ENCODE results near the gene ZNF423.

ZNF423 gene

GRCh38 chr16:49842972-49843371, 12.9 kb downstream of the ZNF423 start:
- peaks cover 1% of the 10 kb centered on the region; the same call in 1 of the 2 replicates for H3K27me3 ChIP-seq (replicated peaks; ENCODE audit: control insufficient read depth, insufficient read depth, low read length)
- no peak overlapping the region for H3K4me3 ChIP-seq (replicated peaks; ENCODE audit: low read depth, low read length)
- TF ChIP-seq CTCF (IDR thresholded peaks at IDR 0.05; ENCODE audit: insufficient read depth, low read length, poor library complexity, severe bottlenecking): no peak

DNA sequence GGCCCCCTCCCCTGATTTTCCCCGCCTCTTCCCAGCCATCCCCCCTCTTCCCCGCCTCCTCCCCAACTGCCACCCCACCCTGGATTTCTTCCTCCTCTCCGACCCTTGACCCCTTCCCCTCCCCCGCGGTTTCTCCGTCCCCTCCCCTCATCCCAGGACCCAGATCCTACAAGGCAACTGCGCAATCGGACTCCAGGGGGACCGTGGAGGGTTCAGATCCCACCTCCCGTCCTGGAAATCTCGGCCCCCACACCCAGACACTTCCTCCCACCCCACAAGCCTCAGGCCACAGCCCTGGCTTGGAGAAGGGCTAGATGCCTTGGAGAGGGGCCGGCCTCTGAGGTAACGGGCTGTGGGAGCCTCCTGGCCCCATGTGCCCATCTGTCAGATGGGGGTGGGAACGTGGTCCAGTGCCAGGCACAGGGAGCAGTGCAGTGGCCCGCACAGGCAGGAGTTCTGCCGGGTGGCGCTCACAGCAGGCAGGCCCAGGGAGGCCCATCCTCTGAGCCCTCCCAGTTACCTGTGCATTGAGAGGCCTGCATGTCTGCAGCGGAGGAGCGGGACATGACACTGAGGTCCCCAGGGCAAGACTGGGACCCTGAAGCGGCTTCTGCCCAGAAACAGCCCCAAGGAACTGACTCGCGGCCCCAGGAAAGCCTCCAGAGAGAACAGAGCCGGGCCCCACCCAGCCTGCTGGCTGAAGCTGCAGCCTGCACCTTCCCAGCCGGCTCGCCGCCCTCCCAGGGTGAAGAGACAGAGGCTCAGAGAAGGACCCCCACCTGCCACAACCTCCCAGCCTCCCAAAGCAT, 16.7 kb downstream of the ZNF423 start:
- TF ChIP-seq CTCF (IDR thresholded peaks at IDR 0.05; ENCODE audit: insufficient read depth, low read length, poor library complexity, severe bottlenecking): no peak
- Histone ChIP-seq H3K27me3 (replicated peaks; ENCODE audit: control insufficient read depth, insufficient read depth, low read length) (no peaks in the 10 kb centered on the region; the same call in 1 of the 2 replicates), H3K4me3 (replicated peaks; ENCODE audit: low read depth, low read length) (no peak overlapping the region), H3K36me3 (ENCODE audit: control insufficient read depth, insufficient read depth, low read length) (no peaks in the 10 kb centered on the region)
- no peak for DNase-seq (ENCODE audit: extremely low read depth, insufficient read length)

More at GRCh38 chr16:49842972-49843371, 12.9 kb downstream of the ZNF423 start:
- no peaks in the 10 kb centered on the region for H3K36me3 ChIP-seq (ENCODE audit: control insufficient read depth, insufficient read depth, low read length)
- DNase-seq (ENCODE audit: extremely low read depth, insufficient read length): no peak

DNA sequence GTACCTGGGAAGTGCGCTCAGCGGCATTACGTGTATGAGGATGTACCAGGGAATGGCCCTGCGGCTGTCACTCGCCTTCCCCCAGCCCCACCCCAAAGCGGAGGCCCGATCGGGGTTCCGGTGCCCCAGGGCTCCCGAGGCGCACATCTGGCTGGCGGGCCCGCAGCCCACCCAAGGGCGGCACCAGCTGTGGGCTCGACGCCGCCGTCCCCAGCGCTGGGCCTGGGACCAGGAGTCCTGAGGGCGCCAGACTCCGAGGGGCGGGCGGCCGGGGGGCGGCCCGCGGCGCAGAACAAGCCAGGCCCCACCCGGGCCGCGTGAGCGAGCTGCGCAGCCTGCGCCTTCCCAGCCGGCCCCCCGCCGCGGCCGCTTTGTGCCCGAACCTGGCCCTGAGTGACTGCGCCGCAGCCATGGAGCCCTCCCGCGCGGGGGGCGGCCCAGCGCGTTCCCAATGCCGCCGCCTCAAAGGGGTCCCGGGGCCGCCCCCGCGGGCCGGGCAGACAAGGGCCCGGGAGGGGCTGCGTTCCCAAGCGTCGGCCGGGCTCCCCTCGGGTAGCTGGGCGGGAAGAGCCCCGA, 17.4 kb downstream of the ZNF423 start:
- no peak for DNase-seq (ENCODE audit: extremely low read depth, insufficient read length)
- no peaks in the 10 kb centered on the region; the same call in 1 of the 2 replicates for H3K27me3 ChIP-seq (replicated peaks; ENCODE audit: control insufficient read depth, insufficient read depth, low read length)
- TF ChIP-seq CTCF (IDR thresholded peaks at IDR 0.05; ENCODE audit: insufficient read depth, low read length, poor library complexity, severe bottlenecking): no peak
- no peak overlapping the region for H3K4me3 ChIP-seq (replicated peaks; ENCODE audit: low read depth, low read length)
- no peaks in the 10 kb centered on the region for H3K36me3 ChIP-seq (ENCODE audit: control insufficient read depth, insufficient read depth, low read length)

DNA sequence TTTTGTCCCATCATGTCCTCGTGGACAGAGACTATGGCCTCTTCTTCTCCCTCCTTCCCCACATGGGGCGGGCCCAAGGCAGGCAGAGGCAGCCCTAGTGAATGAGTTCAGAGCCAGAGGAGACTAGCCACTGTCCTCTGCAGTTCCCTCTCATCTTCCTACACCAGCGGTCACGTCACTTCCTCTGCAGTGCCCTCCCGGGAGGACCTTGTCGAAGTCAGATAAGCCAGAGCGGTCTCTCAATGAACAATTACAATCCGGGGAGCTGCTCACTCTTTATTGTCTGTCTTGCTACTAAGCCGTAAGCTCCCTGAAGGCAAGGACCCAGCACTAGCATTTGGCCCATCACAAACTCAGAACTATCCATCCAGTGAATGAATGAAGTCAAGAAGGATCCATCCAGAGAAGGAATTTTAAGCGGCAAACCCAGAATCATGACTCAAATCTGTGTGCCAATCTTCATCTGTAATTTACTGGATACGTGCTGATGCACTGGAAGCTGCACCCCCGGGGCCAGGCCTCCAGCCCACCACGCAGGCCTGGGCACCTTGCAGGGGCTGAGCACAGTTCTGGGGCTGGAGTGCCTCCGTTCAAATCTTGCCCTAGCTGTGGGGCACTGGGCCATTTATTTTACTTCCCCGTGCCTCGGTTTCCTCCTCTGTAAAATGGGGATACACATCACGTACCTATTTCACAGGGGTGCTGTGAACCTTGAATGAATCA, 18.1 kb downstream of the ZNF423 start:
- Histone ChIP-seq H3K36me3 (ENCODE audit: control insufficient read depth, insufficient read depth, low read length) (no peaks in the 10 kb centered on the region), H3K27me3 (replicated peaks; ENCODE audit: control insufficient read depth, insufficient read depth, low read length) (no peaks in the 10 kb centered on the region; the same call in 1 of the 2 replicates), H3K4me3 (replicated peaks; ENCODE audit: low read depth, low read length) (no peak overlapping the region)
- DNase-seq (ENCODE audit: extremely low read depth, insufficient read length): no peak
- TF ChIP-seq CTCF (IDR thresholded peaks at IDR 0.05; ENCODE audit: insufficient read depth, low read length, poor library complexity, severe bottlenecking): no peak

DNA sequence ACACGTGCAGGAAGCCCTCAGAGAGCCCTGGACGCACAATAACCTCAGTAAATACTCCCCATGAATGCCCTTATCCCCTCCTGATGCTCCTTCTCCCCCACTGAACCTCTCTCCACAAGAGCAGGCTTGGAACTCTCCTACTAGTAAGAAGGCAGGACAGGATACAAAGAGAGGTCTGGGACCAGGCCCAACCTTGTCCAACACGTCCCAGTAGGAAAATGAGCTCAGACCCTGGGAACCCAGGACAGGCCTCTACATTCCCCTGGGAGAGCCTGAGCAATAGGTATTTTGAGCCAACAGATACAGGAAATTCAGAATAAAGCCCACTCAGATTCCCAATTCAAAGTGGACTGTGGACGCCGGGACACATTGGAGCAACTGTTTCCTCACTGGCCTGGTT, 19.2 kb downstream of the ZNF423 start:
- Histone ChIP-seq H3K4me3 (replicated peaks; ENCODE audit: low read depth, low read length) (no peak overlapping the region), H3K27me3 (replicated peaks; ENCODE audit: control insufficient read depth, insufficient read depth, low read length) (no peaks in the 10 kb centered on the region; the same call in 1 of the 2 replicates), H3K36me3 (ENCODE audit: control insufficient read depth, insufficient read depth, low read length) (no peaks in the 10 kb centered on the region)
- no peak for TF ChIP-seq CTCF (IDR thresholded peaks at IDR 0.05; ENCODE audit: insufficient read depth, low read length, poor library complexity, severe bottlenecking)
- DNase-seq (ENCODE audit: extremely low read depth, insufficient read length): no peak
